ENCODE data around the gene KCNC3.

DNA sequence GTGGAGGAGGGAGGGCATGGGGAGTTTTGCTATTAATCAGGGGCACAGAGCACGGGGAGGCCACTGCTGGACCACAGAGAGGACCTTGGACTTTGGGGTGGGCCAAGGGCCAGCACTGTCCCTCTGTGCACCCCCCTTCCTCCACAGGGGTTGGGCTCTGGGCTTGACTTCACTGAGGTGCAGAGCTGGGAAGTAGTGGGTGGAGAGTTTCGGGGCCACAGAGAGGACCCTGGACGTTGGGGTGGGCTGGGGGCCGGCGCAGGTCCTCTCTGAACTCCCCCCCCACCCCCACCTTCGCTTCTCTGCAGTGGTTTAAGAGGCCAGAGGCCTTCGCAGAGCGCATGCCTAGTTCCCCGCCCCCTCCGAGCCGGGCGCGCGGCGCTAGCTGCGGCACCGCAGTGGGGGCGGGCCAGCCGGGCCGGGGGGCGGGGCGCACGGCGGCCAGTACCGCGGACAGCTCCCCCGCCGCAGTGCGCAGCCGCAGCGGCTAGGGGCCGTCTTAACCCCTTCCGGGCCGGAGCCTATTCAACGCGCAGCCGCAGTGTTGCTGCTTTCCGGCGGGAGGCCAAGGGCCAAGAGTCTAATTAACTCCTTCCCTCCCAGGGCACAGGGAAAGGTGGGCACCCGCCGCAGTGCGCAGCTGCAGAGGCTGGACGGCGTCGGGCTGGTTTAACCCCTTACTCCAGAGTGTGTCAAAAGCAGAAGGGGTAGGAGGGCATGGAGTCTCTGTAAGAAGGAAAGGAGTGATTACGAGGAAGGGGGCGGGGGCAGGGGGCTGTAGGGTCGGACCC lies 3.7 kb downstream of the KCNC3 start:
- TF ChIP-seq POLR2AphosphoS5 (IDR thresholded peaks at IDR 0.05; ENCODE audit: low read depth, low read length), result no peak
- no peak for TF ChIP-seq POLR2A (IDR thresholded peaks at IDR 0.05; ENCODE audit: low read depth, low read length)
